ENCODE measurements around the gene ELMO2.

ELMO2 gene

GRCh38 chr20:46330831-46331371, 75.5 kb downstream of the ELMO2 start:
- no peak for DNase-seq

DNA sequence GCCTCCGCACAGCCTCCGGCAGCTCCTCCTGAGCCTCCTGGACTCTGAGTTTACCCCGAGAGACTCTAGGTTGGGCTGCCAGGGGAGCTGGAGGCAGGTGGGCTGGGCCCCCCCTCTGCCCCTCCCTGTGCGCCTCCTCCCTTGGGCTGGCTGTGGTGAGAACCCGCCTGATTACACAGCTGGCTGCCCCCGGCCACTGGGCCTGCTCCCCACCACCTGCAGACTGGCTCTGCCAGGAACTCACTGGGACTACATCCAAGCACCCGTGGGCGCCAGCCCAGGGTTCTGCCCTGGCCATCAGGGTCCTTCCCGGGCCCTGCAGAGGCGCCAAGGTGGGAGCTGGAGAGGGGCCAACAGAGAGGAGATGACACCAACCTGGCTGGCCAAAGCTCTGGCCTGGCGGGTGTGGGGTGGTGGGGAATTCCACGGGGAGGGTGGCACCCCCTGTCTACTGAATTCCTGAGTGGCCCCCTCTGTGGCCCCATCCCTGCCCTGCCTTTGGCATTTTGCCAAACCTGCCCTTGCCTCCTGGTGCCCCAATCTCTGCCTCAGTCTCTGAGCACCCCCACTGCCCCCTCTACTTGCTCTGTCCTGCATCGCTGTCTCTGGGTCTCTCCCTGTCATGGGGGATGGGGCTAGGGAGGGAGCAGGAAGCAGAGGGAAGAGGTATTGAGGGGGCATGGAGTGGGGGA, 76.2 kb downstream of the ELMO2 start:
- DNase-seq, result no peak

- DNase-seq, result no peak
These were observed 78.1 kb downstream of the ELMO2 start for GRCh38 chr20:46328200-46328882.

DNA sequence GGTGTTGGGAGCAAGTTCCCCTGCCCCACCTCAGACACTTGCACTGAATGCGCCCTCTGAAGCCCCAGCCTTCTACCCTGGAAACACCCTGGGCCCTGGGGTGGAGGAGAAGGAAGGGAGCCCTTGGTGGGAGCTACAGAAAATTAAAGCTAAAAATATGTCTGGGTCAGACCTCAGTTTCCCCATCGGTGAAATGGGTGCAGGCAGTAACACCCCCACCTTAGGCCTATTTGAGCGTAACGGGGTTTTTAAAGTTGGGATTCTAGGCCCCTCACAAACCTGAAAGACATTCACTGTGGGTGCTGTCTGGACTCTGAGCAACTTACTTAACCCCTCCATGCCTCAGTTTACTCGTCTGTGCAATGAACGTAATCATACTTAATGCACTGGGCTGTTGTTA, 78.9 kb downstream of the ELMO2 start:
- DNase-seq, result no peak

DNA sequence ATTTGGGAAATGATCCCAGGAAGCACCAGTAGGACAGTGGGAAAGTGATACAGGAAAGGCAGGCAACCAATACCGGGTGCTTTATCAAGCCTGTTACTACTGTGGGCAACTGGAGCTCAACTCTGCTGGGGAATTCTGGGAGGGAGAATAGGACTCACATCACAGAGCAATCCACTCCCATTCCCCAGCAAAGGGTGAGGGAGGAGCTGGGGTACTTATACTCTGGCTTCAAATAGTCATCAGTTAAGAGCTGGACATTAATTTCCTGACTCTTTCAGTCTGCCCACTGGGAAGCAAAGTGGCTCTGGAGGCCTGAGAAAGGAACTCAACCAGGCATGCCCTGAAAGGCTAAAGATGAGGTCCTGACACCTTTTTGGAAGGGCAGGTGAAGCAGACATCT, 80.6 kb downstream of the ELMO2 start:
- DNase-seq, result no peak

GRCh38 chr20:46324960-46325703, 81.3 kb downstream of the ELMO2 start:
- DNase-seq, result no peak

DNA sequence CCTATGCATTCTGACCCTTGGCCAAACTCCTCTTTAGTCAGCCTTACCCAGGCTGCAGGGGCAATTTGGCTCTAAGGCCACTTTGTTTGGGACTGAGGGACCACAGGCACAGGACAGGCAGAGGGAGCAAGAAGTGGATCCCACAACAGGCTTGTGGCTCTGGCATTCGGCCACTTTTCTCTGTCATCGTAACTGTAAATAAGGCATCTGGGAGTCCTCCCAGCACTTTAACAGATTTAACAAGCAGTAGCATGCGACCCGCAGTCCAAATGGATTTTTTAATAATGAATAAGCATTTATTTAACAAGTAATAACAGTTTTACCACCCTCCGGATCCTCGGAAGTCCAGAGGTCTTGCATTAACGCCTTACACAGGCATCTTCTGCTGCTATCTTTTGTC, 82.0 kb downstream of the ELMO2 start:
- no peak for DNase-seq

GRCh38 chr20:46323557-46323956, 82.9 kb downstream of the ELMO2 start:
- no peak for DNase-seq

DNA sequence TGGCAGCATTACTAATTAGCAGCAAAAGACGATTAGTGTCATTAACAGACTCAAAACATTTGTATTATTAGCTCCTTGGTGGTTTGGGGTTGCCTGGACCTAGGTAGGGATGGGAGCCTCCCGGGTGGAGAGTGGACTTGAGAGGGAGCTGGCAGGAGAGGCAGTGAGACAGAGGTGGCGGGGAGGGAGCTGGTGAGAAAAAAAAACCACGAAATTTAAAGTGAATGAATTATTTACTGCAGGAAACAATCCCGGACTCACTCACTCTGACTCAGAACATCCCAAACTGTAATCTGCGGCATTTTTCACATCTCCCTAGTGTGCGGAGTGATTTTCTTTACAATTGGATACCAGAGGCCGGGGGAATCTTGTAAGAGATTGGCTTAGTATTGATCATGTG, 83.8 kb downstream of the ELMO2 start:
- no peak for DNase-seq

DNA sequence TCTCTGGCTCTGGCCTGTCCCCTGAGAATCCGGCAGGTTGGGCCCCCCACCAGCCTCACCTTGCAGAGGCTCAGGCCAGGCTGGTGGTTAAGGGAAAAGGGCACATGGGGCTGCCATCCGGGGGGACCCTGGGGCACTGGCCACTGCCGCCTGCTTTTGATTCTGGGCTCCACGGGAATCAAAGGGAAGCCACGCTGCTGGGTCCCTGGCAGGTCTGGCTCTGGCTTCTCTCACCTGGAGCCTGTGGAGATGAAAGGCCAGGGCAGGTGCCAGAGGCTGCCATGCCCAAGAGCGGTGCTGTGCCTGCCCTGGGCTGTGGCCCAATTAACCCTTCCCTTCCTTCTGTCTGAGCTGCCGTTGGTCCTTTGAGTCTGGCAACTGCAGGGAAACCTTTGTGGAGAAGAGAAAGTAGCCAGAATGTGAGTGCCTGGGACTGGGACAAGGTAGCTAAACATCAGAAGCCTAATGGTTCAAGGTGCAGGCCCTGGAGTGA, 88.7 kb downstream of the ELMO2 start:
- DNase-seq, result no peak

GRCh38 chr20:46316984-46317684, 89.3 kb downstream of the ELMO2 start:
- no peak for DNase-seq
